Mucosa of stomach (tissue), 1 donor: ENCODE measurements around the gene BRSK2.

Experiments used
- H3K27me3 ChIP-seq: one replicate; pipeline ENCODE4 v1.7.0; 2013; ENCODE audit warnings: mild to moderate bottlenecking, low read length; ENCODE audit not compliant: control insufficient read depth, insufficient read depth
- H3K36me3 ChIP-seq: one replicate; pipeline ENCODE4 v1.7.0; 2013; ENCODE audit warnings: low read length; ENCODE audit not compliant: control insufficient read depth, insufficient read depth
- H3K4me1 ChIP-seq: one replicate; pipeline ENCODE4 v1.7.0; 2013; ENCODE audit warnings: mild to moderate bottlenecking, low read length; ENCODE audit not compliant: control insufficient read depth, insufficient read depth
- H3K4me3 ChIP-seq: one replicate; pipeline ENCODE4 v1.7.0; 2013; ENCODE audit warnings: low read length
- H3K9ac ChIP-seq: one replicate; pipeline ENCODE4 v1.7.0; 2013; ENCODE audit warnings: mild to moderate bottlenecking, low read length, moderate library complexity
- H3K9me3 ChIP-seq: one replicate; pipeline ENCODE4 v1.7.0; 2013; ENCODE audit warnings: mild to moderate bottlenecking, low read length, moderate library complexity; ENCODE audit not compliant: control insufficient read depth
- donor health status: Pancreatic carcinoma.

Gene BRSK2

DNA sequence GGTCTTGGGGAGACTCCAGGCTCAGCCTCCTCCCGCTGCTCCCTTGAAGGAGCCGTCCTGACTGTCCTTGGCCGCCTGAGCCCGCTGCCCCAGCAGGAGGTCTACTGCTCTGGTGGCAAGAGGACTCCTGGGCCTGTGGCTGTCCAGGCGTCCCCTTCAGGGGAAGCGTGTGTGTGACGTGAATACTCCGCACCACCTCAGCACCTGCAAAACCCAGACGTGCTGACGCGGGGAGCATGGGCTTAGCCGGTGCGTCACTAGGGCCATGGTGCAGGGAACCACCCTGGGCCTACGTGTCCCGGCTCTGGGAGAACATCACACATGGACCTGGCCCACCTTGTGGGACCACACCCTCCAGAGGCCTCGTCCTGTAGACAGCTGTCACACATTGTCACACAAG is 30.2 kb upstream of the BRSK2 start:
- Histone ChIP-seq H3K27me3 (peaks cover 33% of the 10 kb centered on the region), H3K4me1 (peaks cover 18% of the 10 kb centered on the region), H3K9ac (no peak overlapping the region), H3K4me3 (no peak overlapping the region), H3K9me3 (no peaks in the 10 kb centered on the region), H3K36me3 (no peaks in the 10 kb centered on the region)

DNA sequence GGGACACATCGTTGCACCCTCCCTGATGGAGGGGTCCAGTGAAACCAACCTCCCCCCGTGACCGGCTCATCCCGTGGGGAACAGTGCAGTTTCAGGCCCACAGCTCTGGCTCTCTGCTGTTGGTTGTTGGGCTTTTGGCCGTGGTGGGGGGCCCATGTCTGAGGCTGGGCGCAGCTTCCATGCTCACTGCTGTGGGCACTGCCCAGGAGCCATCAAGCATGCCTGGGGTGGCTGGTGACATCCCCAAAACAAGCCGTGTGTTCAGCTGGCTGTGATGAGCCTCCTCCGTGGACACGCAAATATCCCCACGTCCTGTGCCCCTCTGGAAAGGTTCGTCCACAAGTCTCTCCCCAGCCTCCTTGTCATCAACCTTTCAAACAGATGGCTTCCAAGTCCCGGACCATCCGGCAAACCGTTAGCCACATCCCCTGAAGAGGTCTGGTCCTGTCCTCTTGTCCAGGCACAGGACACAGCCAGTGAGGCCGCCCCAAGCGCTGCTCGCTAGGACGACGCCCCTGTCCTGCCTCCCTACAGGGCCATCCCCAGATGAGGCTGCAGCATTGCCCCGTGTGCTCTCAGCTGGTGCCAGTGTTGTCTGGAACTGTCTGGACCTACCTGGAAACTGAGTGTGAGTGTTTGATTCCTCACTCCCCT is 29.4 kb upstream of the BRSK2 start:
- Histone ChIP-seq H3K4me1 (peaks cover 18% of the 10 kb centered on the region), H3K9ac (no peak overlapping the region), H3K4me3 (no peak overlapping the region), H3K27me3 (peaks cover 30% of the 10 kb centered on the region), H3K9me3 (no peaks in the 10 kb centered on the region), H3K36me3 (no peaks in the 10 kb centered on the region)

DNA sequence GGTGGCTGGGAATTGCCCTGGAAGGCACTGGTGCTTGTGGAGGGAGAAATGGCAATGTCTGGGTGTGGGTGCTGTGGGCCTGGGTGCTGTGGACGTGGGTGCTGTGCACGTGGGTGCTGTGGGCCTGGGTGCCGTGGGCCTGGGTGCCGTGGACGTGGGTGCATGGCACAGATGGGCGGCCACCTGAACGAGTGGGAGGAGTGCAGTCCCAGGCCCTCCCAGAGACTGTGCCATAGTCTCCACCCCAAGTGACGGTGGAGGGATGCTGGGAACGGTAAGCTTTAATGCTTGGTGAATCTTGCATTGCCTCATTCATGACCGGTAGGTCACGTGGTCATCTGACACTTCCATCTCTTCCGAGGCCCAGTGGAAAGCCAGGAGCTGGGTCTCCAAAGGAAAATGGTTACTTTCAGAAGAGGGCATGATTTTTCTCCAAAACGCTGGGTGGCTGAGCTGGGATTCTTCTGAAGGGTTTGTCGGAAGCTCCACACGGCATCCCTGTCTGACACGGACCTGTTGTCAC is 28.8 kb upstream of the BRSK2 start:
- Histone ChIP-seq H3K4me1 (peaks cover 18% of the 10 kb centered on the region), H3K36me3 (no peaks in the 10 kb centered on the region), H3K4me3 (no peak overlapping the region), H3K9ac (no peak overlapping the region), H3K27me3 (peaks cover 30% of the 10 kb centered on the region), H3K9me3 (no peaks in the 10 kb centered on the region)

DNA sequence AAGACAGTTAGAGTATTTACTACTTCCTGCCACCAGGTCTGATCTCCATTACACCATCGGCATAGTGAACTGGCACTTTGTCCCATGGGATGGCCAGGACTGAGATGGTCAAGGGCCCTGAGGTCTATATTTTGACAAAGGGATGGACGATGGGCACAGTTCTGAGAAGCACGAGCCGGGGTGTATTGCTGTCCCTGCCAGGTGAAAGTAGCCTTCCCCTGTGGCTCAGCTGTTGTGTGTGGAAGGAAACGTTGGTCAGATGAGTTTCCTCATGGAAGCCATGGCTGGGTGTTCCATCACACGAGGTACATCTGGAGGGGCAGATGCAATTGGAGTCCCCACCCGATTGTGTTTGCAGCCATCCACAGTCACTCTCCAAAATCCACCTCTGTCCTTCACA is 27.9 kb upstream of the BRSK2 start:
- H3K27me3 ChIP-seq: peaks cover 22% of the 10 kb centered on the region

DNA sequence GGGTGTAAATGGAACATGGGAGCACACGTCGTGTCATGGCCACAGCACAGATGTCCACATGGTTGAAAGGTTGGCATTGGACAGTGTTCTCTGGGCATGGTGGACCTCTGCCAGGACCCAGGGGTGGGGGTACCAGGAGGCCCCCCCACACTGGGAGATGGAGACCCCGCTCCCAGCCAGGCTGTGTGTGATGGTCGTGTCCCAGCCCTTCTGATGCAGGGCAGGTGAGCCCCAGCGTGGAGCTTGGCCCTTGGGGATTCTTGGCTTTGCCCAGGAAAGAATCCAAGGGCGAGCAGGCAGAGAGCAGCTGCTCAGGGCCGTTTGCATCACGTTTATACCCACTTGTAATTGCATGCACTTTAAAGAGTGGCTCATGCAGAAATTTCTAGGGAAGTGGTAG is 22.0 kb upstream of the BRSK2 start:
- Histone ChIP-seq H3K4me3 (no peak overlapping the region), H3K9me3 (no peaks in the 10 kb centered on the region), H3K4me1 (no peaks in the 10 kb centered on the region), H3K36me3 (no peaks in the 10 kb centered on the region), H3K9ac (no peak overlapping the region), H3K27me3 (peaks cover 3% of the 10 kb centered on the region)

More for the DNA sequence above, 27.9 kb upstream of the BRSK2 start:
- Histone ChIP-seq H3K36me3 (no peaks in the 10 kb centered on the region), H3K9me3 (no peaks in the 10 kb centered on the region), H3K4me1 (peaks cover 10% of the 10 kb centered on the region), H3K9ac (no peak overlapping the region), H3K4me3 (no peak overlapping the region)

DNA sequence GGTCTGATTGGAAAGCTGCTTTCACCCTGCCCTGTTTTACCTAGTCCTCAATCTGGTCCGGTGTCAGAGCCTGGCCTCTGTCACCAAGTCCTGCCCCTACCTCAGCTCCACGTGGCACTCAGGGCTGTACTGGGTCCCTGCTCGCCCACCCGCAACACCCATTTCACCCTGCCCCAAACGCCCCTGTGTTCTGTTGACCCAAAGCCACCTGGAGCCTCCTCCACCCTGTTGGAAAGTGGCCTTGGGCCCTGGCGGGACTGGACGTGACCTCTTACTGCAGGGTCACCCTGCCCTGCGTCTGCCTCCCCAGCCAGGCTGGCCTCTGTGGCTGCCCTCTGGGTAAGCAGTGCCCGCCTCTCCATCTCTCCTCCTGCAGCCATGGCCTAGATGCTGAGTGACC is 21.5 kb upstream of the BRSK2 start:
- H3K9me3 ChIP-seq: no peaks in the 10 kb centered on the region

DNA sequence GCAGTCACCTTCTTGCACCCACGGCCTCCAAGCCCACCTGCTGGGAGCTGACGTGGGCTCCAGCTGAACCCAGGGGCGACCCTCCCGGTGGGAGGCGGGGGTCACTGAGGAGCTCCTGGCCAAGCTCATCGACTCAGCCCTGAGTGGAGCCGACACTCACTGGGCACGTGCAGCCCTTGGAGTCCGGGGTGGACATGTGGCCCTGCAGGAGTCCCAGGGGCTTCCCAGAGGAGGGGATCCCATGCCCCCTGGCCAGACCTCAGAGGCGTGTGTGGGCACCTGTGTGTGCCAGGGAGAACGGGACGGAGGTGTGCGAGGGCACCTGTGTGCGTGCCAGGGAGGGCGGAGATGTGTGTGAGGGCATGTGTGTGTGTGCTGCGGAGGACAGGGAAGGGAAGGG is 20.8 kb upstream of the BRSK2 start:
- Histone ChIP-seq H3K4me3 (no peak overlapping the region), H3K4me1 (no peaks in the 10 kb centered on the region), H3K27me3 (peaks cover 3% of the 10 kb centered on the region), H3K9ac (no peak overlapping the region), H3K9me3 (no peaks in the 10 kb centered on the region), H3K36me3 (no peaks in the 10 kb centered on the region)

More for the DNA sequence above, 21.5 kb upstream of the BRSK2 start:
- no peak overlapping the region for H3K4me3 ChIP-seq
- no peaks in the 10 kb centered on the region for H3K4me1 ChIP-seq
- H3K9ac ChIP-seq: no peak overlapping the region
- H3K27me3 ChIP-seq: peaks cover 3% of the 10 kb centered on the region
- no peaks in the 10 kb centered on the region for H3K36me3 ChIP-seq

DNA sequence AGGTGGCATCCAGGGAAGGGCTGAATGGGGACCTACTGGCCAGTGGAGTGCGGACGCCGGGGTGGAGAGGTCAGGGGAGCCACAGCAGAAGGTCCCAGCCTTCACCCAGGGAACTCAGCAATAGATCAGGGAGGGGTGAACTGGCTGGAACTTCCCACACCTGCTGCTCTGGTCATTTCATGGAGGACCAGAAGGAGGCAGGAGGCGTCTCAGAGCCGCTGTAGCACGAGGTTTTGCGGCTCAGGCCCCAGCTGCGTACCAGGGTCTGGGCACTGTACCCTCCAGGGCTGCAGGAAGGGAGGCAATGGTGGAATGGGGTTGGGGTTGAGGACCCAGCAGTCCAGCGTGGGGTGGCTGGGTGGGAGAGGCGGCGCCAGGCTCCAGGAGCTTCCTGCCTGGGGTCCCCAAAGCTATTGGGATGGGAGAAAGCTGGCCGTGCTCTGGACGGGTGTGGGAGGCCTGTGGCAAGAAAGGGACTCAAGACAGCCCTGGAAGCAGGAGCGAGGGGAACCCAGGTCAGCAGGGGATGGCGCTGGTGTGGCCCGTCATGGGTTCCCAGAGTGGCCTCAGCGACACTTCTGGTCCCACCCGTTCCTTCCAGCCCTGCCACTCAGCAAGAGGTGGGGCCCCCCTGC is 20.2 kb upstream of the BRSK2 start:
- no peaks in the 10 kb centered on the region for H3K4me1 ChIP-seq

DNA sequence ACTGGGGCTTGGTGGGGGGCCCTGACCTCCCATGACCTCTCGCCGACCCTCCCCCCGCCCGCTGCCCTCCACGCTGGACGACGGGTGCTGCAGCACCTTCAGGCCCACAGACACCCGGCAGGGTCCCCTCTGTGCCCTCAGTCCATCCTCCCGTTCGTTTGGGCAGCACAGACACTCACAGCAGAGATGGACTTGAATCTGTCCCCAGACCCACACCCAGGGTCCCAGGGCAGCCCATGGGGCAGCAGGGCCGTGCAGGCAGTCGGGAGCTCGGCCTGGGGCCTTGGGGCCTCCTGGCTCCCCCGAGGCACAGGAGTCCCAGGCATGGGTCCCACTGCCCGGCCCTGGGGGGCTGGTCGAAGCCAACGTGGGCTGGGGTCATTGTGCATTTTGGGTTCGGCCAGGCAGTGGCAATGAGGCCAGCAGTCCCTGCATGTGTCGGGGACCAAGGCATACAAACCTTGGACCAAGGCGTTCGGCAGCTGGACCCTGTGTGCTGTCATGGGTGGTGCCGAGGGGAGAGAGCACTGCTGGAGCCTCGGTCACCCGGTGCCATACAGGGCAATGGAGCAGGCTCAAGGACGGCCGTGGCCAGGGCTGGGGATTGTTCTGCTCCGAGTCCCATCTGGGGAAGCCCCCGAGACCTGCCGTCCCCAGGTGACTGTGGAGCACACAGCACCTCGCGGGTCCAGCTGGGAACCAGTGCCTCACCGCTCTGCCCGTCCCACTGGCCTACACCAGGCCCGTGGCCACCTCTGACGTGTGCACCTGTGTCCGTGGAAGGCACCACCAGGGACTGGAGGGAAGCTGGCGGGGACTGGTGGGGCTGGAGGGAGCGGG is 19.3 kb upstream of the BRSK2 start:
- Histone ChIP-seq H3K36me3 (no peaks in the 10 kb centered on the region), H3K27me3 (peaks cover 3% of the 10 kb centered on the region), H3K4me3 (no peak overlapping the region), H3K4me1 (no peaks in the 10 kb centered on the region), H3K9me3 (no peaks in the 10 kb centered on the region), H3K9ac (no peak overlapping the region)

More for the DNA sequence above, 20.2 kb upstream of the BRSK2 start:
- H3K9ac ChIP-seq: no peak overlapping the region
- peaks cover 3% of the 10 kb centered on the region for H3K27me3 ChIP-seq
- no peak overlapping the region for H3K4me3 ChIP-seq
- no peaks in the 10 kb centered on the region for H3K9me3 ChIP-seq
- no peaks in the 10 kb centered on the region for H3K36me3 ChIP-seq

DNA sequence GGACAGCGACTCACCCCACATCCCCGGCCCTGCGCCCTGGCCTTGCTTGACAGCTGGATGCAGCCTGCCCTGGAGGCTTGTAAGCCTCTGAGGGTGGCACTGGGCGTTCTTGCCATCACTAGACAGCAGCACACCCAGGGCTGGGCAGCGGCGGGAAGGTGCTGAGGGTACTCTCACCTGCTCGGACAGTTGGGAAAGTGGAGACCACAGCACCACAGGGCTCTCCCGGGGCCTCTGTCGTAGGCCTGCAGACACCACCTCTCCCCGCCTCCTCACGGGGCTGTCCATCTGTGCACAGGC is 18.8 kb upstream of the BRSK2 start:
- H3K36me3 ChIP-seq: no peaks in the 10 kb centered on the region
- peaks cover 3% of the 10 kb centered on the region for H3K27me3 ChIP-seq
- no peak overlapping the region for H3K9ac ChIP-seq
- no peak overlapping the region for H3K4me3 ChIP-seq
- H3K4me1 ChIP-seq: no peaks in the 10 kb centered on the region
- H3K9me3 ChIP-seq: no peaks in the 10 kb centered on the region

DNA sequence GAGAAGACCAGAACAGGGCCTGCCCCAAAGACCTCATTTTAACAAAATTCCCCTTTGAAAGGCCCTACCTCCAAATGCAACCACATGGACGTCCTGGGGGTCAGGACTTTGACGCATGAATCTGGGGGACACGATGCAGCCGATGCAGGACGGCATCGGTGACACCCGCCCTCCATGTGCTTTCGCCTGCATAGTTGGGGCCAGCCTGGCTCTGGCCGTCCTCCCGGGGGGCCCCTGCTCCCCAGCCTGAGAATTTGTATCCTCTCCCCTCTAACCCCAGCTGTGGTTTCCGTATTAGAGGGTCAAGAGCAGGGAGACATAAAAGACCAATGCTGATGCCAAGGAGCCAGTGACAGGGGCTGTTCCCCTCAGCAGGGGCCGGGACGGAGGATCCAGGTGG is 18.4 kb upstream of the BRSK2 start:
- H3K4me1 ChIP-seq: no peaks in the 10 kb centered on the region
- H3K27me3 ChIP-seq: peaks cover 3% of the 10 kb centered on the region
- H3K9me3 ChIP-seq: no peaks in the 10 kb centered on the region
- no peak overlapping the region for H3K9ac ChIP-seq
- H3K36me3 ChIP-seq: no peaks in the 10 kb centered on the region
- H3K4me3 ChIP-seq: no peak overlapping the region

DNA sequence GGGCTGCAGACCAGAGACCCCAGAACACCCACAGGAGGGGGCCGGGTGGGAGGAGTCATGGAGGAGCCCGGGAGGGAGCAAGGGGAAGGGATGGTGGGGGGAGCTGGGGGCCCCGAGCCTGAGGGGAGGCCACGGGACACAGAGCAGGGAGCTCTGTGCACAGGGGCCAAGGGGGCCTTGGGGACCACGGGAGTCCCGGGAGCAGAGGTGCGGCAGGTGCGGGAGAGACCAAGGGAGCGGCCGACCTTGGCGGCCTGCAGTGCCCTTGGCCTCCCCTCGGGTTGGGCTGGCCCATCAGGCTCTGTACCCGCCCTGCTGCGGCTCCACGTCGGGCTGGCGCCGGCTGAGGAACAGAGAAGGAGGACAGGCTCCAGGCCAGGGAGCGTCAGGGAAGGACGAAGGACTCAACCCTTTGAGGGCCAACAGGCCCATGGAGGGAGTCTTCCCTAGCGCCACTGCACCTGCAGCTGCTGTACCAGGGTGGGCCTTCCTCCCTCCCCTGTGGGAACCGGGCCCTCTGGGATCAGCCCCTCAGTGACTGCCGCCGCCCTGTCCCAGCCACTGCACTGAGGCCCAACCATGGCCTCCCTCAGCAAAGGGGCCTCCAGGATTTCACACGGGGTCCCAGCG is 17.8 kb upstream of the BRSK2 start:
- Histone ChIP-seq H3K4me3 (no peak overlapping the region), H3K4me1 (no peaks in the 10 kb centered on the region)

More for the DNA sequence above, 17.8 kb upstream of the BRSK2 start:
- Histone ChIP-seq H3K27me3 (peaks cover 3% of the 10 kb centered on the region), H3K9me3 (no peaks in the 10 kb centered on the region), H3K36me3 (no peaks in the 10 kb centered on the region), H3K9ac (no peak overlapping the region)
